ENCODE measurements around the gene LILRB1.
"Not testable (repeated sequence)": the region's sequence is repeated elsewhere in the genome, so short reads cannot be mapped to it uniquely, and the experiment has no call there.

Gene LILRB1

DNA sequence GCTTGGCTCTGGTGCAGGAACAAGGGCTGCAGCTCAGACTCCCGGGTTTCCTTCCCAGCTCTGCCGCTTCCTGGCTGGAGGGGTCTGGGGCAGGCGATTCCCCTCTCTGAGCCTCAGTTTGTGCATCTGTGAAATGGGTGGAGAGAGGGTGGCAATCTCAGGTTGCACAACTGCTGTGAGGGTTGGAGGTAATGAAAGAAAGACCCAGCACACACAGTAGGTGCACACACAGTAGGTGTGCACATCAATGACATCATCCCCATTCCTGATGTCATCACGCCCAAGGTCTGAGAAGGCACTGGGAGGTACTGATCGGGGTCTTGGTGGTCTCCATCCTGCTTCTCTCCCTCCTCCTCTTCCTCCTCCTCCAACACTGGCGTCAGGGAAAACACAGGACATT lies 35.2 kb downstream of the LILRB1 start:
- Histone ChIP-seq H3K27ac (ENCODE audit: low read depth, low read length) (no peak overlapping the region), H3K27me3 (ENCODE audit: control insufficient read depth, insufficient read depth, low read length) (no peaks in the 10 kb centered on the region), H3K9me3 (ENCODE audit: control insufficient read depth, insufficient read depth, low read length) (peaks cover 86% of the 10 kb centered on the region), H3K36me3 (ENCODE audit: control insufficient read depth, insufficient read depth, low read length) (no peaks in the 10 kb centered on the region), H3K4me3 (ENCODE audit: low read depth, low read length) (no peak overlapping the region), H3K9ac (ENCODE audit: low read depth, low read length) (no peak overlapping the region), H3K4me1 (ENCODE audit: control insufficient read depth, insufficient read depth, low read length) (no peaks in the 10 kb centered on the region)

DNA sequence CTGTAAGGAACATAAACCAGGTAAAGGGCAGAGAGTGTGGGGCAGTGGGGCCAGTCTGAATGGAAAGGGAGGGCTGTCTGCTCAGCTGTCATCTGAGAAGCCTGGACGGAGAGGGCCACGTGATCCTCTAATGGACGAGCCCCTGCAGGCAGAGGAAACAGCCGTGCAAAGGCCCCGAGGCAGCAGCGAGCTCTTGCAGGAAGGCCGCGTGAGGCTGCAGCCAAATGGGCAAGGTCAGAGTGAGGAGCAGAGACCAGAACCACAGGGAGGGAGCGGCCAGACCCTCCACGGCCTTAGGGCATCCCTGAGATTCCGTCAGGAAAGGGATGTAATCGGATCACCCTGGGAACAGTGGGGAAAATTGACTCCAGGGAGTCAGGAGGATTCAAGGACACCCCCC lies 36.9 kb downstream of the LILRB1 start:
- no peak overlapping the region for H3K9ac ChIP-seq (ENCODE audit: low read depth, low read length)
- no peak overlapping the region for H3K4me3 ChIP-seq (ENCODE audit: low read depth, low read length)
- no peaks in the 10 kb centered on the region for H3K36me3 ChIP-seq (ENCODE audit: control insufficient read depth, insufficient read depth, low read length)
- H3K27ac ChIP-seq (ENCODE audit: low read depth, low read length): no peak overlapping the region
- H3K9me3 ChIP-seq (ENCODE audit: control insufficient read depth, insufficient read depth, low read length): peaks cover 89% of the 10 kb centered on the region
- H3K4me1 ChIP-seq (ENCODE audit: control insufficient read depth, insufficient read depth, low read length): no peaks in the 10 kb centered on the region
- H3K27me3 ChIP-seq (ENCODE audit: control insufficient read depth, insufficient read depth, low read length): no peaks in the 10 kb centered on the region

DNA sequence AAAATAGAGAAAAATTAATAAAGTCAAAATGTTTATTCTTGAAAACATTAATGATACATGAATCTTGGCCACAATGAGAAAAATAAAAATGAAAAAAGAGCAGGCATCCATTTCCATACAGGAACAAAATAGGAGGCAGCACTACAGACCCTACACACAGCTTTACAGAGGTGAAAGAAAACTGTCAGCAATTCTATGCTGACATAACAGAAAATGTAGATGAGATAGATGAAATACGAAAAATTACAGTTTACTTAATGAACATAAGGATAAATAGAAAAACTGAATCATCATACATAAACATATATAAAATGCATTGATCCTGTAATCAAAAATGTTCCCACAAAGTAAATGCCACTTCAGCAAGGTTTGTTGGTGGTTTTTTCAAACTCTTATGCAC lies 38.1 kb downstream of the LILRB1 start:
- peaks cover 89% of the 10 kb centered on the region for H3K9me3 ChIP-seq (ENCODE audit: control insufficient read depth, insufficient read depth, low read length)
- no peaks in the 10 kb centered on the region for H3K4me1 ChIP-seq (ENCODE audit: control insufficient read depth, insufficient read depth, low read length)
- no peak overlapping the region for H3K4me3 ChIP-seq (ENCODE audit: low read depth, low read length)
- no peak overlapping the region for H3K27ac ChIP-seq (ENCODE audit: low read depth, low read length)
- no peaks in the 10 kb centered on the region for H3K36me3 ChIP-seq (ENCODE audit: control insufficient read depth, insufficient read depth, low read length)
- H3K27me3 ChIP-seq (ENCODE audit: control insufficient read depth, insufficient read depth, low read length): no peaks in the 10 kb centered on the region
- H3K9ac ChIP-seq (ENCODE audit: low read depth, low read length): no peak overlapping the region

DNA sequence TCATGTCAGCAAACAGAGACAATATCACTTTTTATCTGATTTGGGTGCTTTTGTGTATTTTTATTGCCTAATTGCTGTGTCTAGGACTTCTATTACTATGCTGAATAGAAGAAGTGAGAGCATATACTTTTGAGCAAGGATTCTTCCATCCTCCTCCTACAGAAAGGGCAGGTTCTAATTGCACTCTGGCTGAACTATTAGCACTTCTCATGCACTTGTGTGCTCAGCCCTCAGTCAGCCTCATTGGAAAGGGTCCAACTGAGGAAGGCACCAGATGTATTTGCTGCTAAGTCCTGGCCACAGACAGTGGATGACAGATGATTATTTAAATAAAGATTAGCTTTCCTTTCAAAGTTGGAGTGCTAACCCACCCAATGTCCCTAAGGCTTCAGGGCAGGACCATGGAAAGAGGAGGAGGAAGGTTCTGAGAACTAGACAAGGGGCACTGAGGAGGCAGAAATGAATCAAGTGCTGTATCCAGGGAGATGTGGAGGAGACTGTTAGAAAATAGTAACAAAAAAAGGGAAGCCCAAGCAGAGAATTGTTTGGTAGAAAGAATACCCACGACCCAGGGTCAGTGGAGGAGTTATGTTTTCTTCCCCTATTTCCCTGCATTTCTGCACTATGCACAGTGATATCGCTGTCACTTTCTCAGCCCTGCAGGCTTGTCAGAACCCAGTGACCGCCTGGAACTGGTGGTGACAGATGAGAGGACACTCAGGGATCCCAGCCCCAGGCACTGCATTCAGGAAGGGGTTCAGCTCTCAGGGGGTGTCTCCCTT lies 40.5 kb downstream of the LILRB1 start:
- Histone ChIP-seq H3K9ac (ENCODE audit: low read depth, low read length) (no peak overlapping the region), H3K9me3 (ENCODE audit: control insufficient read depth, insufficient read depth, low read length) (peaks cover 77% of the 10 kb centered on the region), H3K27ac (ENCODE audit: low read depth, low read length) (no peak overlapping the region), H3K4me1 (ENCODE audit: control insufficient read depth, insufficient read depth, low read length) (no peaks in the 10 kb centered on the region), H3K27me3 (ENCODE audit: control insufficient read depth, insufficient read depth, low read length) (no peaks in the 10 kb centered on the region), H3K36me3 (ENCODE audit: control insufficient read depth, insufficient read depth, low read length) (no peaks in the 10 kb centered on the region), H3K4me3 (ENCODE audit: low read depth, low read length) (no peak overlapping the region)

DNA sequence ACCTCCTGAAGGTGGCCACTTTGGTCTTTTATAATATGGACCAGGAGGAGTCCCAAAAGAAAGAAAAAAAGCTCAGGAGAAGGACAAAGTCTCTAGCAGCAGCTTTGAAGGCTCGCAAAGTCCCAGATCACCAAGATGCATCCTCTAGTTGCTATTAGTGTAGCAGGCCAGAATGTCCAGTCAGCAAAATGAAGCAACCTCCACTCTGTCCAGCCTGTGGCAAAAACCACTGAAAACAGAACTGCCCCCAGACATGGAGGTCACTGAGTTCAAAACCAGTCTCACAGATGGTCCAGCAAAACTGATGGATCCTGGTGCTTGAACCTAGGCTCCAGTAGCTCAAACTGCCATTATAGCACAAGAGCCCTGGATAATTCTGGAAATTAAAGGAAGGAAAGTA lies 42.9 kb downstream of the LILRB1 start:
- Histone ChIP-seq H3K27ac (ENCODE audit: low read depth, low read length) (no peak overlapping the region), H3K27me3 (ENCODE audit: control insufficient read depth, insufficient read depth, low read length) (no peaks in the 10 kb centered on the region), H3K4me1 (ENCODE audit: control insufficient read depth, insufficient read depth, low read length) (no peaks in the 10 kb centered on the region), H3K4me3 (ENCODE audit: low read depth, low read length) (no peak overlapping the region), H3K9me3 (ENCODE audit: control insufficient read depth, insufficient read depth, low read length) (peaks cover 67% of the 10 kb centered on the region), H3K9ac (ENCODE audit: low read depth, low read length) (no peak overlapping the region), H3K36me3 (ENCODE audit: control insufficient read depth, insufficient read depth, low read length) (no peaks in the 10 kb centered on the region)

DNA sequence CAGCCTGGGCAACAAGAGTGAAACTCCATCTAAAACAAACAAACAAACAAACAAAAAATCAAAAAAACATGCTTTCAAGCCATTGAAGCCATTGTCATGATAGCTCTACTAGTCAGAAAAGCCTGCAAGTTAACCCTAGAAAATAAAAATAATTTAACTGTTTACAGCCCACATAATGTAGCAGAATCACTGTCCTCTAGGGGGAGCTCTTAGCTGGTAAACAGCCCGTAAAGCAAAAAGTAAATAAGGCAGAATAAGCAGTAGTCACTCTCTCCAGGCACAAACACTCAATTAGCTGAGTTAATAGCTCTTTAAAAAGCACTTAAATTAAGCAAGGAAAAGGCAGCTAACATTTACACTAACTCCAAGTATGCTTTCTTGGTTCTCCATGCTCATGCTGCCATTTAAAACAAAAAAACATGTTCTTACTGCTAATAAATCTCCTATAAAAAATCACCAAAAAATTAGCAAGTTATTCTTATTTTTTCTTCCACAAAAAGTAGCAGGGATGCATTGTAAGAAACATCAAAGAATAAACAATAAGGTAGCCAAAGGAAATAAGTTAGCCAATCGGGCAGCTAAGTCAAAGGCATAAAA lies 43.8 kb downstream of the LILRB1 start:
- Histone ChIP-seq H3K4me1 (ENCODE audit: control insufficient read depth, insufficient read depth, low read length) (no peaks in the 10 kb centered on the region), H3K27me3 (ENCODE audit: control insufficient read depth, insufficient read depth, low read length) (no peaks in the 10 kb centered on the region), H3K27ac (ENCODE audit: low read depth, low read length) (no peak overlapping the region), H3K9ac (ENCODE audit: low read depth, low read length) (no peak overlapping the region), H3K4me3 (ENCODE audit: low read depth, low read length) (no peak overlapping the region), H3K36me3 (ENCODE audit: control insufficient read depth, insufficient read depth, low read length) (no peaks in the 10 kb centered on the region), H3K9me3 (ENCODE audit: control insufficient read depth, insufficient read depth, low read length) (peaks cover 62% of the 10 kb centered on the region)

DNA sequence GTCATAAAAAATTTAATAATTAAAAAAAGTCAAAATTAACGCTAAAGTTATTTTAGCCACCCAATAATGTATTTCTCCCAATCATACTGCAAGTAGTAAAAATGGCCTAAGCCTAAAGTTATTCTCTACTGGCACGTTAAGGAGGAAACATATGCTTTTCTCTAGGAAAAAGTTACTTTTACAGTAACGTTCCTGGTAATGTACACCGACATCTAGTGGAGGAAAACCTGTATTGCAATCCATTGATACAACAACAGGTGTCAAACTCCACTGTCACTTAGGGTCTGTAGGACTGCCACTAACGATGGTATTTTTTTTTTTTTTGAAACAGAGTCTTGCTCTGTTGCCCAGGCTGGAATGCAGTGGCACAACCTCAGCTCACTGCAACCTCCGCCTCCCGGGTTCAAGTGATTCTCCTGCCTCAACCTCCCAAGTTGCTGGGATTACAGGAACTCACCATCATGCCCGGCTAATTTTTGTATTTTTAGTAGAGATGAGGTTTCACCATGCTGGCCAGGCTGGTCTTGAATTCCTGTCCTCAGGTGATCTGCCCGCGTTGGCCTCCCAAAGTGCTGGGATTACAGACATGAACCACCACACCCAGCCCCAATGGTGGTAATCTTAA lies 46.0 kb downstream of the LILRB1 start:
- H3K9me3 ChIP-seq (ENCODE audit: control insufficient read depth, insufficient read depth, low read length): peaks cover 53% of the 10 kb centered on the region
- not testable (repeated sequence) for H3K9ac ChIP-seq (ENCODE audit: low read depth, low read length); H3K27me3 ChIP-seq (ENCODE audit: control insufficient read depth, insufficient read depth, low read length); H3K4me1 ChIP-seq (ENCODE audit: control insufficient read depth, insufficient read depth, low read length); H3K36me3 ChIP-seq (ENCODE audit: control insufficient read depth, insufficient read depth, low read length); H3K4me3 ChIP-seq (ENCODE audit: low read depth, low read length); H3K27ac ChIP-seq (ENCODE audit: low read depth, low read length)

DNA sequence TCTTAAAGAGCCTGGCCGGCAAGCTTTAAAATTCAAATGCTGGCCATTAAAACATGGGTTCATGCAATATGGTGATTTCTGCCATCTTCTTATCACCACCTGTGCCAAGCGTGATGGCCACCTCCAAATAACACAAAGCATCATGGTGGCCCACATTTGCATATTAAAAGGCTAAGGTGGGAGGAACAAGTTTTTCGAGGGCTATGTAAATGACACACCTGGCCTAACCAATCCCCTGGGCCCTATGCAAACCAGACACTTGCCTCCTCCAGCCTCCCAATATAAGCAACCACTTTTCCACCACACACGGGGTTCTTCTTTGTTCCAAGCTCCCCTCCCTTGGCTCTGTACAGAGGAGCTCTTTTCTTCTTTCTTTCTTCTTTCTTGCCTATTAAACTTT lies 46.9 kb downstream of the LILRB1 start:
- Histone ChIP-seq H3K9me3 (ENCODE audit: control insufficient read depth, insufficient read depth, low read length) (peaks cover 52% of the 10 kb centered on the region), H3K4me1 (ENCODE audit: control insufficient read depth, insufficient read depth, low read length) (no peaks in the 10 kb centered on the region), H3K36me3 (ENCODE audit: control insufficient read depth, insufficient read depth, low read length) (no peaks in the 10 kb centered on the region), H3K27me3 (ENCODE audit: control insufficient read depth, insufficient read depth, low read length) (no peaks in the 10 kb centered on the region), H3K4me3 (ENCODE audit: low read depth, low read length) (no peak overlapping the region), H3K27ac (ENCODE audit: low read depth, low read length) (no peak overlapping the region), H3K9ac (ENCODE audit: low read depth, low read length) (no peak overlapping the region)

DNA sequence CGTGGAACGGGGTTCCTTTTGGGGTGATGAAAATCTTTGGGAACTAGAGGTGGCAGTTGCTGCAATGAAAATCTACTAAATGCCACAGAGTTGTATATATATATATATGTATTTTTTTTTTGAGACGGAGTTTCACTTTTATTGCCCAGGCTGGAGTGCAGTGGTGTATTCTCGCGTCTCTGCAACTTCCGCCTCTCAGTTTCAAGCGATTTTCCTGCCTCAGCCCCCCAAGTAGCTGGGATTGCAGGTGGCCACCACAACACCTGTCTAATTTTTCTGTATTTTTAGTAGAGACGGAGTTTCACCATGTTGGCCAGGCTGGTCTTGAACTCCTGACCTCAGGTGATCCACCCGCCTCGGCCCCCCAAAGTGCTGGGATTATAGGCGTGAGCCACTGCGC lies 51.3 kb downstream of the LILRB1 start:
- not testable (repeated sequence) for H3K36me3 ChIP-seq (ENCODE audit: control insufficient read depth, insufficient read depth, low read length); H3K4me1 ChIP-seq (ENCODE audit: control insufficient read depth, insufficient read depth, low read length); H3K27ac ChIP-seq (ENCODE audit: low read depth, low read length); H3K9ac ChIP-seq (ENCODE audit: low read depth, low read length); H3K4me3 ChIP-seq (ENCODE audit: low read depth, low read length); H3K27me3 ChIP-seq (ENCODE audit: control insufficient read depth, insufficient read depth, low read length)
- peaks cover 73% of the 10 kb centered on the region for H3K9me3 ChIP-seq (ENCODE audit: control insufficient read depth, insufficient read depth, low read length)

DNA sequence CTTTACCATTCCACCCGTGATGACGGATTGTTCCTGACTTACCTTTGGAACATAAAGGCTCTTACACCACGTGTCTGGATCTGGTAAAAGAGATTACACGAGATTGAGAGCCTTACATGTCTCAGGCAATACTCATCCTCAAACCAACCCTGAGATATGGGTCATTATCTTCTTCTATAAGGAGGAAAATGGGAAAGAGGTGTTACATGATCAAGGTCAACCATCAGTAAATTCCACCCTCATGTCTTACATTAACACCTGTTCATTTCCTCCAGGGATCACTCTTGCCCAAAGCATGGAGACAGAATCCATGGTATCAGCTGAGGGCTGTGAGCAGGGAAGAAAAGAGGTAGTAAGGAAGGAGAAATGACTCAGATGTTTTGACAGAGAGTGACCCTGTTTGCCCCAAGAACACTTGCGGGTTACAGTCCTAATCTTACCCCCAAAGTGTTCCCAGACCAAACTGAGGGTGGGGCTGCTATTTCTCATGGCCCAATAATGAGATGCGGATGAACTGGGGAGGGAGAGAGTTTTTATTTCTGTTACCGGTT lies 52.1 kb downstream of the LILRB1 start:
- Histone ChIP-seq H3K9ac (ENCODE audit: low read depth, low read length) (no peak overlapping the region), H3K4me3 (ENCODE audit: low read depth, low read length) (no peak overlapping the region), H3K27me3 (ENCODE audit: control insufficient read depth, insufficient read depth, low read length) (no peaks in the 10 kb centered on the region), H3K9me3 (ENCODE audit: control insufficient read depth, insufficient read depth, low read length) (peaks cover 78% of the 10 kb centered on the region), H3K36me3 (ENCODE audit: control insufficient read depth, insufficient read depth, low read length) (no peaks in the 10 kb centered on the region), H3K4me1 (ENCODE audit: control insufficient read depth, insufficient read depth, low read length) (no peaks in the 10 kb centered on the region), H3K27ac (ENCODE audit: low read depth, low read length) (no peak overlapping the region)

DNA sequence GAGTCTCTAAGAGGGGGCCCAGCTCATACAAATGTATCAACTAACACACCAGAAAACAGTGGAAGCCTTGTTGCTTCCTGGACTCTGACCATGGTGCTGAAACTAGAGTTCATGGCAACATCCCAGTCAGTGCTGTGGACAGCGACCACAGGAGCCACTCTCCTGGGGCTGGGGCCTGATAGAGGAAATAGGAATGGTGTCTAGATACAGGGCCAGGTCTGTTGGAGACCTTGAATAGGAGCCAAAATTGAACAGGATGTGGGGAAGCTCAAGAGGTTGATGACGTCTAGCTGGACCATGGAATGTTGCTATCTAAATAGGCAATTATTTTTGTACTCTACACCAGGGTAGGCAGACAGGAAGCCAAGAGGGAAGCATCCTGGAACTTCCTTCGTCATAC lies 54.2 kb downstream of the LILRB1 start:
- H3K36me3 ChIP-seq (ENCODE audit: control insufficient read depth, insufficient read depth, low read length): no peaks in the 10 kb centered on the region
- H3K27ac ChIP-seq (ENCODE audit: low read depth, low read length): no peak overlapping the region
- H3K9me3 ChIP-seq (ENCODE audit: control insufficient read depth, insufficient read depth, low read length): peaks cover 84% of the 10 kb centered on the region
- no peak overlapping the region for H3K9ac ChIP-seq (ENCODE audit: low read depth, low read length)
- no peak overlapping the region for H3K4me3 ChIP-seq (ENCODE audit: low read depth, low read length)
- no peaks in the 10 kb centered on the region for H3K27me3 ChIP-seq (ENCODE audit: control insufficient read depth, insufficient read depth, low read length)
- no peaks in the 10 kb centered on the region for H3K4me1 ChIP-seq (ENCODE audit: control insufficient read depth, insufficient read depth, low read length)
